ENCODE measurements around the gene MRPL37. TPM values are rescaled to one million over a fixed set of nuclear protein-coding genes. Genes with fewer than 3 reads are reported as not detected.
"Not testable (repeated sequence)": the region's sequence is repeated elsewhere in the genome, so short reads cannot be mapped to it uniquely, and the experiment has no call there.

Gene MRPL37
- total and polyA plus RNA-seq, 2 donors (not counting 1 experiment from before 2014, with no cell fraction given), result 9.6 to 37.0 TPM

DNA sequence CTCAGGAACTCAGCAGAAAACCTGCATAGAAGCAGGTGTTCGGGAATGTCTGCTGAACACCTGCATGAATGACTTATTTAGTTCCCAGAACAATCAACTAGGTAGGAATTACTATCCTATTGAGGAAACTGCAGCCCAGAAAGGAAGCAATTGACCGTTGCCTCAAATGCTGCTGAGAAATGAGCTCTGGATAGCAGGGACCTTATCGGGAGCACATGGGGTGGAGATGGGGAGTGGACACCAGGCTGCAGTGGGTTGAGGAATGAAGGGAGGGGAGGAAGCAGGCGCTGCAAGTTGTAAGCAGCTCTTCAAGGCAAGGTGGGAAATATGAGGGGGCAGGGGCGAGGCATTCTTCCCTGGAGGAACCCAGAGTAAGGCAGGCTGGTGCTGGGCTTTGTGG is 36.4 kb upstream of the MRPL37 start:
- Histone ChIP-seq H3K4me3 (ENCODE audit: control extremely low read depth in 1 of 5, extremely low read depth in 1 of 5, insufficient read depth in 1 of 5, low read depth in 2 of 5, low read length in 4 of 5) (no peak overlapping the region), H3K4me1 (ENCODE audit: control insufficient read depth in 2 of 2, insufficient read depth in 2 of 2, low read length in 2 of 2) (no peaks in the 10 kb centered on the region), H3K4me2 (replicated peaks; ENCODE audit: low read depth, low read length, poor library complexity, severe bottlenecking) (no peak overlapping the region), H2AFZ (ENCODE audit: insufficient read depth, low read depth, low read length, poor library complexity, severe bottlenecking) (no peak overlapping the region), H3K27me3 (replicated peaks in 1 of 4; ENCODE audit: control extremely low read depth in 1 of 4, control insufficient read depth in 3 of 4, insufficient read depth in 4 of 4, low read length in 3 of 4) (no peaks in the 10 kb centered on the region), H3K27ac (ENCODE audit: low read length in 2 of 2) (no peak overlapping the region), H3K79me2 (ENCODE audit: control insufficient read depth, insufficient read depth, low read length) (no peaks in the 10 kb centered on the region), H3K36me3 (replicated peaks in 1 of 2; ENCODE audit: control extremely low read depth in 1 of 2, control insufficient read depth in 1 of 2, extremely low read depth in 1 of 2, insufficient read depth in 2 of 2, low read length in 1 of 2) (no peaks in the 10 kb centered on the region), H3K9me3 (ENCODE audit: control extremely low read depth in 1 of 3, control insufficient read depth in 2 of 3, insufficient read depth in 1 of 3, low read length in 2 of 3) (no peaks in the 10 kb centered on the region), H3K9ac (ENCODE audit: low read length) (no peak overlapping the region), H4K20me1 (ENCODE audit: control insufficient read depth, insufficient read depth, low read length, poor library complexity, severe bottlenecking) (no peaks in the 10 kb centered on the region)
- DNase-seq (no peak), ATAC-seq (ENCODE audit: low read depth) (no peak)
- no peaks in the 10 kb centered on the region for H3K4me1 Mint-ChIP-seq
- H3K4me3 Mint-ChIP-seq, result no peak overlapping the region
- H3K27me3 Mint-ChIP-seq, result no peaks in the 10 kb centered on the region
- H3K9me3 Mint-ChIP-seq (ENCODE audit: insufficient read depth), result no peaks in the 10 kb centered on the region
- TF ChIP-seq EZH2 (IDR thresholded peaks at IDR 0.05; ENCODE audit: borderline replicate concordance, insufficient read depth, low read depth, low read length, poor library complexity, severe bottlenecking), result no peak
- TF ChIP-seq CTCF (IDR thresholded peaks at IDR 0.05), result no peak
- intact Hi-C loops (cut with micrococcal nuclease), result no loop called here
- H3K27ac Mint-ChIP-seq, result no peak overlapping the region
- WGBS (ENCODE audit: insufficient coverage), result 87% methylated on average over 5 of the region's 5 CpGs
- ChIA-PET CTCF (no interaction called here), POLR2A (no interaction called here)

DNA sequence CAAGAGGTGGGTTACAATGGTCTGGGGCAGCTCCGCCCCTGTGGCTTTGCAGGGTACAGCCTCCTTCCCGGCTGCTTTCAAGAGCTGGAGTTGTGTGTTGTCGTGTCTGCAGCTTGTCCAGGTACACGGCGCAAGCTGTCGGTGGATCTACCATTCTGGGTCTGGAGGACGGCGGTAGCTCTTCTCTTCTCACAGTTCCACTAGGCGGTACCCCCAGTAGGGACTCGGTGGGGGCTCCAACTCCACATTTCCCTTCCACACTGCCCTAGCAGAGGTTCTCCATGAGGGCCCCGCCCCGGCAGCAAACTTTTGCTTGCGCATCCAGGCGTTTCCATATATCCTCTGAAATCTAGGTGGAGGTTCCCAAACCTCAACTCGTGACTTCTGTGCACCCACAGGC is 34.8 kb upstream of the MRPL37 start:
- H3K9me3 ChIP-seq (ENCODE audit: control extremely low read depth in 1 of 3, control insufficient read depth in 2 of 3, insufficient read depth in 1 of 3, low read length in 2 of 3), result no peaks in the 10 kb centered on the region
- TF ChIP-seq CTCF (IDR thresholded peaks at IDR 0.05), result no peak
- TF ChIP-seq EZH2 (IDR thresholded peaks at IDR 0.05; ENCODE audit: borderline replicate concordance, insufficient read depth, low read depth, low read length, poor library complexity, severe bottlenecking), result no peak
- H3K9me3 Mint-ChIP-seq (ENCODE audit: insufficient read depth), result no peaks in the 10 kb centered on the region
- H4K20me1 ChIP-seq (ENCODE audit: control insufficient read depth, insufficient read depth, low read length, poor library complexity, severe bottlenecking), result no peaks in the 10 kb centered on the region
- no peak overlapping the region for H3K27ac Mint-ChIP-seq
- WGBS (ENCODE audit: insufficient coverage), result 98% methylated on average over 12 of the region's 15 CpGs
- H3K27ac ChIP-seq (ENCODE audit: low read length in 2 of 2), result no peak overlapping the region
- no peaks in the 10 kb centered on the region for H3K27me3 ChIP-seq (replicated peaks in 1 of 4; ENCODE audit: control extremely low read depth in 1 of 4, control insufficient read depth in 3 of 4, insufficient read depth in 4 of 4, low read length in 3 of 4)
- H3K9ac ChIP-seq (ENCODE audit: low read length), result no peak overlapping the region
- no peak overlapping the region for H3K4me2 ChIP-seq (replicated peaks; ENCODE audit: low read depth, low read length, poor library complexity, severe bottlenecking)
- H2AFZ ChIP-seq (ENCODE audit: insufficient read depth, low read depth, low read length, poor library complexity, severe bottlenecking), result no peak overlapping the region
- H3K79me2 ChIP-seq (ENCODE audit: control insufficient read depth, insufficient read depth, low read length), result no peaks in the 10 kb centered on the region
- no peak overlapping the region for H3K4me3 ChIP-seq (ENCODE audit: control extremely low read depth in 1 of 5, extremely low read depth in 1 of 5, insufficient read depth in 1 of 5, low read depth in 2 of 5, low read length in 4 of 5)
- POLR2A ChIA-PET, result no interaction called here
- no peaks in the 10 kb centered on the region for H3K4me1 Mint-ChIP-seq
- CTCF ChIA-PET, result no interaction called here
- H3K4me1 ChIP-seq (ENCODE audit: control insufficient read depth in 2 of 2, insufficient read depth in 2 of 2, low read length in 2 of 2), result no peaks in the 10 kb centered on the region
- H3K36me3 ChIP-seq (replicated peaks in 1 of 2; ENCODE audit: control extremely low read depth in 1 of 2, control insufficient read depth in 1 of 2, extremely low read depth in 1 of 2, insufficient read depth in 2 of 2, low read length in 1 of 2), result no peaks in the 10 kb centered on the region
- intact Hi-C loops (cut with micrococcal nuclease), result no loop called here
- H3K27me3 Mint-ChIP-seq, result no peaks in the 10 kb centered on the region
- ATAC-seq (ENCODE audit: low read depth) (no peak), DNase-seq (no peak)
- H3K4me3 Mint-ChIP-seq, result no peak overlapping the region

DNA sequence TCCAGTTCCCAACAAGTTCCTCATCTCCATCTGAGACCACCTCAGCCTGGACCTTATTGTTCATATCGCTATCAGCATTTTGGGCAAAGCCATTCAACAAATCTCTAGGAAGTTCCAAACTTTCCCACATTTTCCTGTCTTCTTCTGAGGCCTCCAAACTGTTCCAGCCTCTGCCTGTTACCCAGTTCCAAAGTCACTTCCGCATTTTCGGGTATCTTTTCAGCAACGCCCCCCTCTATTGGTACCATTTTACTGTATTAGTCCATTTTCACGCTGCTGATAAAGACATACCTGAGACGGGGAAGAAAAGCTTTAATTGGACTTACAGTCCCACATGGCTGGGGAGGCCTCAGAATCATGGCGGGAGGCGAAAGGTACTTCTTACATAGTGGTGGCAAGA is 33.6 kb upstream of the MRPL37 start:
- H3K9me3 Mint-ChIP-seq (ENCODE audit: insufficient read depth); H3K27ac ChIP-seq (ENCODE audit: low read length in 2 of 2); DNase-seq; H3K9me3 ChIP-seq (ENCODE audit: control extremely low read depth in 1 of 3, control insufficient read depth in 2 of 3, insufficient read depth in 1 of 3, low read length in 2 of 3); H3K4me1 Mint-ChIP-seq; H3K4me1 ChIP-seq (ENCODE audit: control insufficient read depth in 2 of 2, insufficient read depth in 2 of 2, low read length in 2 of 2); H3K27me3 Mint-ChIP-seq; H4K20me1 ChIP-seq (ENCODE audit: control insufficient read depth, insufficient read depth, low read length, poor library complexity, severe bottlenecking); H2AFZ ChIP-seq (ENCODE audit: insufficient read depth, low read depth, low read length, poor library complexity, severe bottlenecking); H3K4me3 ChIP-seq (ENCODE audit: control extremely low read depth in 1 of 5, extremely low read depth in 1 of 5, insufficient read depth in 1 of 5, low read depth in 2 of 5, low read length in 4 of 5); intact Hi-C loops (cut with micrococcal nuclease); H3K27me3 ChIP-seq (replicated peaks in 1 of 4; ENCODE audit: control extremely low read depth in 1 of 4, control insufficient read depth in 3 of 4, insufficient read depth in 4 of 4, low read length in 3 of 4); H3K79me2 ChIP-seq (ENCODE audit: control insufficient read depth, insufficient read depth, low read length); ATAC-seq (ENCODE audit: low read depth); H3K4me3 Mint-ChIP-seq; CTCF ChIA-PET; H3K36me3 ChIP-seq (replicated peaks in 1 of 2; ENCODE audit: control extremely low read depth in 1 of 2, control insufficient read depth in 1 of 2, extremely low read depth in 1 of 2, insufficient read depth in 2 of 2, low read length in 1 of 2); H3K9ac ChIP-seq (ENCODE audit: low read length); H3K4me2 ChIP-seq (replicated peaks; ENCODE audit: low read depth, low read length, poor library complexity, severe bottlenecking); POLR2A ChIA-PET; H3K27ac Mint-ChIP-seq: not testable (repeated sequence)
- WGBS (ENCODE audit: insufficient coverage), result 96% methylated on average over 5 of the region's 8 CpGs
